IMR-90 (cell line): Measurements from ENCODE around the gene ATP13A1. TPM values are rescaled to one million over a fixed set of nuclear protein-coding genes. Genes with fewer than 3 reads are reported as not detected.
A peak's percentile ranks its signal among the peaks of the same experiment; 100 is the strongest.

Source experiments
- ATAC-seq: fragments of 200-7000 bp; cut with Tn5 transposase; 2 replicates; pipeline ENCODE4 v1.9.1; 2020; ENCODE audit warnings: low read depth, mild to moderate bottlenecking, moderate library complexity
- BruUV-seq: library from RNA; stranded (reverse); fragments of 400-500 nt; replicated peaks from 2 replicates; lab custom pipeline; 2021; lab: Mats Ljungman, UMichigan
- CTCF ChIA-PET: fragments of 300-600 bp; formaldehyde crosslinking; extraction: SDS; loops from one replicate; lab custom pipeline; 2021; ENCODE audit warnings: antibody characterized with exemption; lab: Yijun Ruan, JAX
- POLR2A ChIA-PET: fragments of 300-600 bp; sonication (Branson Sonifier 250); formaldehyde crosslinking; loops from one replicate; lab custom pipeline; 2022; ENCODE audit warnings: antibody characterized with exemption; ENCODE audit not compliant: unreplicated experiment; lab: Charles Lee
- DNase-seq: peaks from one replicate; pipeline ENCODE4 v3.0.0; 2013
- H2AFZ ChIP-seq: replicated peaks from 2 replicates; pipeline ENCODE3; 2013; ENCODE audit warnings: low read length, mild to moderate bottlenecking; ENCODE audit not compliant: poor library complexity
- H2AK5ac ChIP-seq: 2 replicates; pipeline ENCODE4 v1.6.1; 2013; ENCODE audit warnings: low read depth, low read length, inconsistent platforms
- H2AK9ac ChIP-seq: replicated peaks from 2 replicates; pipeline ENCODE3; 2013; ENCODE audit warnings: mild to moderate bottlenecking, low read depth, low read length, moderate library complexity; ENCODE audit not compliant: poor library complexity
- H2BK120ac ChIP-seq: 2 replicates; pipeline ENCODE4 v1.6.1; 2013; ENCODE audit warnings: low read depth, low read length, inconsistent platforms
- H2BK15ac ChIP-seq: 3 replicates; pipeline ENCODE4 v1.6.1; 2013; ENCODE audit warnings: low read depth, low read length, inconsistent platforms
- H2BK20ac ChIP-seq: 2 replicates; pipeline ENCODE4 v1.6.1; 2013; ENCODE audit warnings: low read depth, mild to moderate bottlenecking, inconsistent platforms, low read length, moderate library complexity
- H2BK5ac ChIP-seq: 2 replicates; pipeline ENCODE4 v1.6.1; 2013; ENCODE audit warnings: mild to moderate bottlenecking, low read depth, low read length, inconsistent platforms; ENCODE audit not compliant: poor library complexity, severe bottlenecking
- H3K14ac ChIP-seq: replicated peaks from 2 replicates; pipeline ENCODE4 v1.6.1; 2013; ENCODE audit warnings: low read depth, low read length, inconsistent platforms
- H3K18ac ChIP-seq: 2 replicates; pipeline ENCODE4 v1.6.1; 2013; ENCODE audit warnings: low read depth, low read length, control low read depth
- H3K23ac ChIP-seq: 2 replicates; pipeline ENCODE4 v1.6.1; 2013; ENCODE audit warnings: low read depth, low read length, inconsistent platforms
- H3K27ac ChIP-seq: 2 replicates; pipeline ENCODE4 v1.5.1; 2013; ENCODE audit warnings: mild to moderate bottlenecking, control low read depth, low read length; ENCODE audit not compliant: insufficient read depth
- H3K27me3 ChIP-seq: 2 replicates; pipeline ENCODE4 v1.6.1; 2013; ENCODE audit warnings: low read length; ENCODE audit not compliant: control insufficient read depth, insufficient read depth
- H3K36me3 ChIP-seq: 2 replicates; pipeline ENCODE4 v1.6.1; 2013; ENCODE audit warnings: low read length, mixed read lengths; ENCODE audit not compliant: control insufficient read depth, insufficient read depth
- H3K4ac ChIP-seq: 2 replicates; pipeline ENCODE4 v1.6.1; 2013; ENCODE audit warnings: low read depth, low read length, inconsistent platforms
- H3K4me1 ChIP-seq: 2 replicates; pipeline ENCODE4 v1.6.1; 2013; ENCODE audit warnings: low read length, mixed read lengths; ENCODE audit not compliant: control insufficient read depth, insufficient read depth
- H3K4me2 ChIP-seq: 2 replicates; pipeline ENCODE4 v1.6.1; 2013; ENCODE audit warnings: low read depth, mild to moderate bottlenecking, control low read depth, low read length, moderate library complexity
- H3K4me3 ChIP-seq: 2 replicates; pipeline ENCODE4 v1.5.1; 2013; ENCODE audit warnings: low read depth, mild to moderate bottlenecking, control low read depth, low read length, moderate library complexity; ENCODE audit not compliant: insufficient read depth
- H3K56ac ChIP-seq: 2 replicates; pipeline ENCODE4 v1.6.1; 2013; ENCODE audit warnings: low read length, inconsistent platforms; ENCODE audit not compliant: insufficient read depth; ENCODE audit errors: extremely low read depth
- H3K79me1 ChIP-seq, 2 experiments: 2 replicates each; pipeline ENCODE4 v1.6.1; 2013; ENCODE audit warnings: low read length in 2 of 2, inconsistent platforms in 1 of 2, low read depth in 1 of 2
- H3K9ac ChIP-seq: 2 replicates; pipeline ENCODE4 v1.6.1; 2013; ENCODE audit warnings: low read depth, low read length, control low read depth
- H3K9me1 ChIP-seq: 2 replicates; pipeline ENCODE4 v1.6.1; 2013; ENCODE audit warnings: low read length, inconsistent platforms; ENCODE audit not compliant: insufficient read depth
- H3K9me3 ChIP-seq: 2 replicates; pipeline ENCODE4 v1.6.1; 2013; ENCODE audit warnings: low read length; ENCODE audit not compliant: control insufficient read depth, insufficient read depth
- H4K20me1 ChIP-seq: 2 replicates; pipeline ENCODE4 v1.6.1; 2013; ENCODE audit warnings: low read length, inconsistent platforms; ENCODE audit not compliant: insufficient read depth
- H4K5ac ChIP-seq: 2 replicates; pipeline ENCODE4 v1.6.1; 2013; ENCODE audit warnings: mild to moderate bottlenecking, low read depth, low read length, control low read depth
- H4K8ac ChIP-seq, 2 experiments: 2 replicates each; pipeline ENCODE4 v1.6.1; 2013; ENCODE audit warnings: low read depth in 2 of 2, low read length in 2 of 2, control low read depth in 1 of 2, inconsistent platforms in 1 of 2
- H4K91ac ChIP-seq: 2 replicates; pipeline ENCODE4 v1.6.1; 2013; ENCODE audit warnings: low read depth, low read length, inconsistent platforms; ENCODE audit not compliant: insufficient read depth
- CEBPB ChIP-seq: IDR thresholded peaks from 2 replicates; pipeline ENCODE4 v1.6.1; 2012; ENCODE audit warnings: low read depth, low read length, improper control_type of control experiment
- RAD21 ChIP-seq: IDR thresholded peaks from 2 replicates; pipeline ENCODE4 v1.6.1; 2012; ENCODE audit warnings: low read length, improper control_type of control experiment
- WGBS, 2 experiments: methylation state at CpG; one replicate each; pipeline versions ENCODE4 v1.1.5 to v1.1.7; 2013; ENCODE audit warnings: missing lambda C conversion rate in 2 of 2; ENCODE audit not compliant: insufficient read length in 1 of 2; ENCODE audit errors: extremely low coverage in 2 of 2; 5-methylcytosine and 5-hydroxymethylcytosine counted together
- dilution Hi-C: fragments of 300-500 bp; cut with HindIII; formaldehyde crosslinking; loops from one replicate; pipeline ENCODE4 v1.14.3; 2018; ENCODE audit warnings: low sequenced_read_pairs; ENCODE audit not compliant: unreplicated experiment
- in situ Hi-C: fragments of 300-500 bp; cut with MboI; formaldehyde crosslinking; loops from 3 replicates; pipeline ENCODE4 v1.14.3; 2019; ENCODE audit warnings: low sequenced_read_pairs, inconsistent platforms, mixed read lengths
- intact Hi-C: fragments of 100-400 bp; cut with micrococcal nuclease; formaldehyde crosslinking; loops from 2 replicates; pipeline ENCODE4 v1.10.0; 2022
- polyA plus RNA-seq, 3 experiments: library from polyadenylated mRNA; depleted of rRNA; stranded (reverse); fragments of >200 nt; gene quantifications; 2 replicates each; pipeline ENCODE4 v1.2.3, GENCODE V29; 2012; ENCODE audit warnings: low replicate concordance in 1 of 3
- total RNA-seq: library from RNA; depleted of rRNA; stranded (reverse); fragments of >200 nt; gene quantifications from 2 replicates; pipeline ENCODE4 v1.2.3, GENCODE V29; 2012
- TF ChIP-seq, protein P1 (sequence below): fragments of 150-350 bp; IDR thresholded peaks from 2 replicates; pipeline ENCODE4 v1.6.1; 2016; ENCODE audit warnings: low read depth, mild to moderate bottlenecking, low read length, moderate library complexity, borderline replicate concordance

Gene ATP13A1
- total and polyA plus RNA-seq, 2 of the 4 experiments (the other 2 are of a cell fraction), result 13.3 to 43.8 TPM

DNA sequence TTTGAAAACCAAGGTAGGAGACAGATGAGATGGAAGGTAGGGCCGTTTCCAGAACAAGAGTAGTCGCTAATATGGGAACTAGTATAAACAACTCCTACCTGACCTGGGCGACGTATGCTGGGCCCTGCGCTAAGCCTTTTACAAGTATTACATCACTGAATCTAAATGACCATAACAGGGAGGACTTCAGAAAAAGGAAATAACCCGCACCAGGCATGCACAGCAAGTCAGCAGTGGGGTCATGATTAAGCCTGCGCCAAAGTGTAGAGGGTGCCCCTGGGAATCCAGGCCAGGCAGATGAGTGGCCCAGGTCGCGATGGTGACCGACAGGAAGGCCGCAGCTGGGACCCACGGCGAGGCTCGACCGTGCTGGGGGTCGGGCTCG is 613 bp downstream of the ATP13A1 start:
- H2BK120ac ChIP-seq, result no peak overlapping the region
- H3K9me3 ChIP-seq, result no peaks in the 10 kb centered on the region
- in situ Hi-C loops (no loop called here), intact Hi-C loops (loop anchor here (2.0 kb wide), 1 partner anchor 114 kb away; no protein-coding TSS in a partner anchor), dilution Hi-C loops (no loop called here)
- no peak overlapping the region for H4K5ac ChIP-seq
- peak overlapping the region; percentile 26; the same call in 1 of the 2 replicates for H3K27ac ChIP-seq
- peaks cover 7% of the 10 kb centered on the region; the same call in 1 of the 2 replicates for H3K4me1 ChIP-seq
- H3K4ac ChIP-seq, result peak overlapping the region; percentile 61
- peaks cover 22% of the 10 kb centered on the region for H3K9me1 ChIP-seq
- peak overlapping the region; percentile 78 for H3K4me3 ChIP-seq
- ChIA-PET POLR2A (no interaction called here), CTCF (no interaction called here)
- no peak overlapping the region for H3K18ac ChIP-seq
- peak overlapping the region; percentile 90 for H2AFZ ChIP-seq
- H2BK15ac ChIP-seq, result no peak overlapping the region
- no peaks in the 10 kb centered on the region for H3K27me3 ChIP-seq
- H2BK5ac ChIP-seq, result peak overlapping the region; percentile 19
- H3K4me2 ChIP-seq, result peak overlapping the region; percentile 92
- H4K20me1 ChIP-seq, result peaks cover 38% of the 10 kb centered on the region
- H2BK20ac ChIP-seq, result no peak overlapping the region
- H2AK5ac ChIP-seq, result peak overlapping the region; percentile 88
- peak overlapping the region; percentile 76 for H3K23ac ChIP-seq
- peaks cover 21% of the 10 kb centered on the region for H3K36me3 ChIP-seq
- H3K56ac ChIP-seq, result 0 out of 2 replicates have a peak overlapping the region, but pooled peaks have one; percentile 32
- peak overlapping the region; percentile 62 for H3K9ac ChIP-seq
- peak; percentile 0; the same call in 1 of the 2 replicates for ATAC-seq
- peak overlapping the region; percentile 68 for H2AK9ac ChIP-seq
- H4K91ac ChIP-seq, result no peak overlapping the region
- peak overlapping the region; percentile 39 to 90 for H4K8ac ChIP-seq
- 14% methylated on average over 1 of the region's 17 CpGs; no CpG with 5 or more reads in 1 of the 2 experiments for WGBS, 2 experiments
- TF ChIP-seq RAD21, result no peak
- TF ChIP-seq, protein P1, sequence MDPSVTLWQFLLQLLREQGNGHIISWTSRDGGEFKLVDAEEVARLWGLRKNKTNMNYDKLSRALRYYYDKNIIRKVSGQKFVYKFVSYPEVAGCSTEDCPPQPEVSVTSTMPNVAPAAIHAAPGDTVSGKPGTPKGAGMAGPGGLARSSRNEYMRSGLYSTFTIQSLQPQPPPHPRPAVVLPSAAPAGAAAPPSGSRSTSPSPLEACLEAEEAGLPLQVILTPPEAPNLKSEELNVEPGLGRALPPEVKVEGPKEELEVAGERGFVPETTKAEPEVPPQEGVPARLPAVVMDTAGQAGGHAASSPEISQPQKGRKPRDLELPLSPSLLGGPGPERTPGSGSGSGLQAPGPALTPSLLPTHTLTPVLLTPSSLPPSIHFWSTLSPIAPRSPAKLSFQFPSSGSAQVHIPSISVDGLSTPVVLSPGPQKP, result no peak
- TF ChIP-seq CEBPB, result peak; percentile 25; the same call in 1 of the 2 replicates
- peaks cover 20 to 42% of the 10 kb centered on the region in 2 experiments for H3K79me1 ChIP-seq
- no TSS peak for BruUV-seq
- H3K14ac ChIP-seq, result peak overlapping the region; percentile 35; the same call in 1 of the 2 replicates
- peak; percentile 4 for DNase-seq
